ENCODE measurements around the gene LARP4B. TPM values are rescaled to one million over a fixed set of nuclear protein-coding genes. Genes with fewer than 3 reads are reported as not detected.

The LARP4B gene
- total and polyA plus RNA-seq, 2 of the 13 experiments (the other 11 are each of a cell fraction or from before 2014, with no cell fraction given) = 19.5 to 30.2 TPM

DNA sequence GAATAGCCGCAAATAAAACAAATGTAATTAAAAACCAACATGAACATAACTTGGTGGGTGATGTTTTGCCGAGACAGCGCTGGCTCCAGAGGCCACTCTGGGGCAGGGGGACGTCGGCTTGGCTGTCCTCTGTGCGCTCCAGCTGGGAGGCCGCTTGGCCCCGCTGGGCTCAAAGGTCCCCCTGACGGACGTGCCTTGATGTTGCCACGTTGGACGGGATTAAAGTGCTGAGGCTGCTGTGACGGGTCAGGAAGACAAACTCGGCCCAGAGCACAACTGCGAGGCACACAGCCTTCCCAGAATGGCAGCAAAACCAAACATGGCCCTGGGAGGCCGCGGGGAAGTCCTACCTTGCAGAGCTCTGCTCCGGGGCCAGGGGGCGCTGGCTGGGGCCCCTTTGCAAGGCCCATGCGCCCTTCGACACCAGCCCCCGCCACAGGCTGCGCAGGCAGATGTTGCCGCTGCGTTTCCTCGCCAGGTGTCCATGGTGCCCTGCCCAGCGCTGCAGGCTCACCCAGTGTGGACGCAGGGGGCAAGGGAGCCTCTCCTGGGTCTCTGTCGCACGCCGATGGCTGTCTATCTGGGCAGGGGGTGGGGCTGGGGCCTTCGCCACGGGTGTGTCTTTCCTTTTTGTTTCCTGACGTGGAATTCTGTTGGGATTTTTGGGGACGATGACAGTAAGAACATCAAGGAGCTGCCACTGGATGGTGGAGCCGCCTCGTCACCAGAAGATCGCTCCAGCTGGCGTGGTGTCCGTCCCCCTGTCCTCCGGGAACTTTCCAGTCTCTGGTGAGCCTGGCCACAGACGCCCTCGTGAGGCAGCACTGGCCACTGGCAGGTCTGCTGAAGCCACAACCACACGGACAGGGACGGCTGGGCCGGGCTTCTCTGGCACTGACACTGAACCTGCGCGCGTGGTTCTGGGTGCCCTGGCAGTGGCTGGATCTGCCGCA lies 142.4 kb downstream of the LARP4B start (continued):
- TF ChIP-seq POGZ (CRISPR knock-in tag; IDR thresholded peaks at IDR 0.05) (peak; percentile 65), FOXP1 (IDR thresholded peaks at IDR 0.05) (no peak), FOXP1 (CRISPR knock-in tag; IDR thresholded peaks at IDR 0.05) (no peak), ZNF678 (CRISPR knock-in tag; IDR thresholded peaks at IDR 0.05) (no peak), ZNF781 (CRISPR knock-in tag; IDR thresholded peaks at IDR 0.05; ENCODE audit: borderline replicate concordance, not compliant biosample characterization) (peak; percentile 61), KDM3A (CRISPR knock-in tag; IDR thresholded peaks at IDR 0.05; ENCODE audit: low read depth) (no peak), ZNF101 (CRISPR knock-in tag; IDR thresholded peaks at IDR 0.05; ENCODE audit: borderline replicate concordance, low read depth) (no peak), GLI4 (CRISPR knock-in tag; IDR thresholded peaks at IDR 0.05; ENCODE audit: borderline replicate concordance) (no peak)
- TF ChIP-seq, protein P1, sequence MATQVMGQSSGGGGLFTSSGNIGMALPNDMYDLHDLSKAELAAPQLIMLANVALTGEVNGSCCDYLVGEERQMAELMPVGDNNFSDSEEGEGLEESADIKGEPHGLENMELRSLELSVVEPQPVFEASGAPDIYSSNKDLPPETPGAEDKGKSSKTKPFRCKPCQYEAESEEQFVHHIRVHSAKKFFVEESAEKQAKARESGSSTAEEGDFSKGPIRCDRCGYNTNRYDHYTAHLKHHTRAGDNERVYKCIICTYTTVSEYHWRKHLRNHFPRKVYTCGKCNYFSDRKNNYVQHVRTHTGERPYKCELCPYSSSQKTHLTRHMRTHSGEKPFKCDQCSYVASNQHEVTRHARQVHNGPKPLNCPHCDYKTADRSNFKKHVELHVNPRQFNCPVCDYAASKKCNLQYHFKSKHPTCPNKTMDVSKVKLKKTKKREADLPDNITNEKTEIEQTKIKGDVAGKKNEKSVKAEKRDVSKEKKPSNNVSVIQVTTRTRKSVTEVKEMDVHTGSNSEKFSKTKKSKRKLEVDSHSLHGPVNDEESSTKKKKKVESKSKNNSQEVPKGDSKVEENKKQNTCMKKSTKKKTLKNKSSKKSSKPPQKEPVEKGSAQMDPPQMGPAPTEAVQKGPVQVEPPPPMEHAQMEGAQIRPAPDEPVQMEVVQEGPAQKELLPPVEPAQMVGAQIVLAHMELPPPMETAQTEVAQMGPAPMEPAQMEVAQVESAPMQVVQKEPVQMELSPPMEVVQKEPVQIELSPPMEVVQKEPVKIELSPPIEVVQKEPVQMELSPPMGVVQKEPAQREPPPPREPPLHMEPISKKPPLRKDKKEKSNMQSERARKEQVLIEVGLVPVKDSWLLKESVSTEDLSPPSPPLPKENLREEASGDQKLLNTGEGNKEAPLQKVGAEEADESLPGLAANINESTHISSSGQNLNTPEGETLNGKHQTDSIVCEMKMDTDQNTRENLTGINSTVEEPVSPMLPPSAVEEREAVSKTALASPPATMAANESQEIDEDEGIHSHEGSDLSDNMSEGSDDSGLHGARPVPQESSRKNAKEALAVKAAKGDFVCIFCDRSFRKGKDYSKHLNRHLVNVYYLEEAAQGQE (IDR thresholded peaks at IDR 0.05; ENCODE audit: borderline replicate concordance in 1 of 2, low read depth in 1 of 2, low read length in 2 of 2) = peak in 1 of 2 experiments; percentile 24; a peak in 1 of 4 replicates
- TF ChIP-seq, protein P2, sequence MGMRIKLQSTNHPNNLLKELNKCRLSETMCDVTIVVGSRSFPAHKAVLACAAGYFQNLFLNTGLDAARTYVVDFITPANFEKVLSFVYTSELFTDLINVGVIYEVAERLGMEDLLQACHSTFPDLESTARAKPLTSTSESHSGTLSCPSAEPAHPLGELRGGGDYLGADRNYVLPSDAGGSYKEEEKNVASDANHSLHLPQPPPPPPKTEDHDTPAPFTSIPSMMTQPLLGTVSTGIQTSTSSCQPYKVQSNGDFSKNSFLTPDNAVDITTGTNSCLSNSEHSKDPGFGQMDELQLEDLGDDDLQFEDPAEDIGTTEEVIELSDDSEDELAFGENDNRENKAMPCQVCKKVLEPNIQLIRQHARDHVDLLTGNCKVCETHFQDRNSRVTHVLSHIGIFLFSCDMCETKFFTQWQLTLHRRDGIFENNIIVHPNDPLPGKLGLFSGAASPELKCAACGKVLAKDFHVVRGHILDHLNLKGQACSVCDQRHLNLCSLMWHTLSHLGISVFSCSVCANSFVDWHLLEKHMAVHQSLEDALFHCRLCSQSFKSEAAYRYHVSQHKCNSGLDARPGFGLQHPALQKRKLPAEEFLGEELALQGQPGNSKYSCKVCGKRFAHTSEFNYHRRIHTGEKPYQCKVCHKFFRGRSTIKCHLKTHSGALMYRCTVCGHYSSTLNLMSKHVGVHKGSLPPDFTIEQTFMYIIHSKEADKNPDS (CRISPR knock-in tag; IDR thresholded peaks at IDR 0.05) = no peak
- TF ChIP-seq, protein P3, sequence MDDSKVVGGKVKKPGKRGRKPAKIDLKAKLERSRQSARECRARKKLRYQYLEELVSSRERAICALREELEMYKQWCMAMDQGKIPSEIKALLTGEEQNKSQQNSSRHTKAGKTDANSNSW (CRISPR knock-in tag; IDR thresholded peaks at IDR 0.05; ENCODE audit: borderline replicate concordance) = no peak
- TF ChIP-seq, protein P4, sequence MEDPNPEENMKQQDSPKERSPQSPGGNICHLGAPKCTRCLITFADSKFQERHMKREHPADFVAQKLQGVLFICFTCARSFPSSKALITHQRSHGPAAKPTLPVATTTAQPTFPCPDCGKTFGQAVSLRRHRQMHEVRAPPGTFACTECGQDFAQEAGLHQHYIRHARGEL (CRISPR knock-in tag; IDR thresholded peaks at IDR 0.05) = no peak; the same call in 1 of the 2 replicates
- TF ChIP-seq, protein P5, sequence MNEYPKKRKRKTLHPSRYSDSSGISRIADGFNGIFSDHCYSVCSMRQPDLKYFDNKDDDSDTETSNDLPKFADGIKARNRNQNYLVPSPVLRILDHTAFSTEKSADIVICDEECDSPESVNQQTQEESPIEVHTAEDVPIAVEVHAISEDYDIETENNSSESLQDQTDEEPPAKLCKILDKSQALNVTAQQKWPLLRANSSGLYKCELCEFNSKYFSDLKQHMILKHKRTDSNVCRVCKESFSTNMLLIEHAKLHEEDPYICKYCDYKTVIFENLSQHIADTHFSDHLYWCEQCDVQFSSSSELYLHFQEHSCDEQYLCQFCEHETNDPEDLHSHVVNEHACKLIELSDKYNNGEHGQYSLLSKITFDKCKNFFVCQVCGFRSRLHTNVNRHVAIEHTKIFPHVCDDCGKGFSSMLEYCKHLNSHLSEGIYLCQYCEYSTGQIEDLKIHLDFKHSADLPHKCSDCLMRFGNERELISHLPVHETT (CRISPR knock-in tag; conservative IDR thresholded peaks at IDR 0.05) = no peak
- TF ChIP-seq, protein P6, sequence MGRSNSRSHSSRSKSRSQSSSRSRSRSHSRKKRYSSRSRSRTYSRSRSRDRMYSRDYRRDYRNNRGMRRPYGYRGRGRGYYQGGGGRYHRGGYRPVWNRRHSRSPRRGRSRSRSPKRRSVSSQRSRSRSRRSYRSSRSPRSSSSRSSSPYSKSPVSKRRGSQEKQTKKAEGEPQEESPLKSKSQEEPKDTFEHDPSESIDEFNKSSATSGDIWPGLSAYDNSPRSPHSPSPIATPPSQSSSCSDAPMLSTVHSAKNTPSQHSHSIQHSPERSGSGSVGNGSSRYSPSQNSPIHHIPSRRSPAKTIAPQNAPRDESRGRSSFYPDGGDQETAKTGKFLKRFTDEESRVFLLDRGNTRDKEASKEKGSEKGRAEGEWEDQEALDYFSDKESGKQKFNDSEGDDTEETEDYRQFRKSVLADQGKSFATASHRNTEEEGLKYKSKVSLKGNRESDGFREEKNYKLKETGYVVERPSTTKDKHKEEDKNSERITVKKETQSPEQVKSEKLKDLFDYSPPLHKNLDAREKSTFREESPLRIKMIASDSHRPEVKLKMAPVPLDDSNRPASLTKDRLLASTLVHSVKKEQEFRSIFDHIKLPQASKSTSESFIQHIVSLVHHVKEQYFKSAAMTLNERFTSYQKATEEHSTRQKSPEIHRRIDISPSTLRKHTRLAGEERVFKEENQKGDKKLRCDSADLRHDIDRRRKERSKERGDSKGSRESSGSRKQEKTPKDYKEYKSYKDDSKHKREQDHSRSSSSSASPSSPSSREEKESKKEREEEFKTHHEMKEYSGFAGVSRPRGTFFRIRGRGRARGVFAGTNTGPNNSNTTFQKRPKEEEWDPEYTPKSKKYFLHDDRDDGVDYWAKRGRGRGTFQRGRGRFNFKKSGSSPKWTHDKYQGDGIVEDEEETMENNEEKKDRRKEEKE (IDR thresholded peaks at IDR 0.05) = no peak
- TF ChIP-seq, protein P7, sequence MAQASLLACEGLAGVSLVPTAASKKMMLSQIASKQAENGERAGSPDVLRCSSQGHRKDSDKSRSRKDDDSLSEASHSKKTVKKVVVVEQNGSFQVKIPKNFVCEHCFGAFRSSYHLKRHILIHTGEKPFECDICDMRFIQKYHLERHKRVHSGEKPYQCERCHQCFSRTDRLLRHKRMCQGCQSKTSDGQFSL (CRISPR knock-in tag; IDR thresholded peaks at IDR 0.05) = no peak
